GM12872 (cell line): ENCODE data around the gene SETBP1.

Experiments used
- CTCF ChIP-seq: IDR thresholded peaks from 3 replicates; pipeline ENCODE4 v1.5.1; 2011; ENCODE audit warnings: low read depth, mild to moderate bottlenecking, low read length, moderate library complexity; ENCODE audit not compliant: insufficient read depth

The SETBP1 gene

GRCh38 chr18:44668270-44668975, 12.3 kb upstream of the SETBP1 start:
- no peak for TF ChIP-seq CTCF

- TF ChIP-seq CTCF, result no peak
Measured at GRCh38 chr18:44671914-44672313, 8.8 kb upstream of the SETBP1 start.

- TF ChIP-seq CTCF, result no peak
Measured at GRCh38 chr18:44672506-44672905, 8.2 kb upstream of the SETBP1 start.

- TF ChIP-seq CTCF, result no peak
Measured at GRCh38 chr18:44673256-44673880, 7.3 kb upstream of the SETBP1 start.

- no peak for TF ChIP-seq CTCF
Measured at GRCh38 chr18:44677933-44678332, 2.8 kb upstream of the SETBP1 start.

- TF ChIP-seq CTCF, result no peak
Measured at GRCh38 chr18:44678725-44679055, 2.0 kb upstream of the SETBP1 start.

- peak; percentile 63 for TF ChIP-seq CTCF
Measured at GRCh38 chr18:44679056-44679913, 1.4 kb upstream of the SETBP1 start.
